Choroid plexus epithelial cell (primary cell): Measurements from ENCODE around the gene EXD3.

Experiments used
- DNase-seq: peaks from one replicate; pipeline ENCODE4 v3.0.0-alpha.2; 2010; ENCODE audit warnings: low read depth
- H3K4me3 ChIP-seq: 2 replicates; pipeline ENCODE4 v1.5.1; 2011; ENCODE audit warnings: low read depth, mild to moderate bottlenecking, control low read depth, low read length, moderate library complexity
- TF ChIP-seq, protein P1 (sequence below): conservative IDR thresholded peaks from 2 replicates; pipeline ENCODE4 v1.5.1; 2011; ENCODE audit warnings: low read depth, mild to moderate bottlenecking, control low read depth, inconsistent platforms, low read length, moderate library complexity

The EXD3 gene

DNA sequence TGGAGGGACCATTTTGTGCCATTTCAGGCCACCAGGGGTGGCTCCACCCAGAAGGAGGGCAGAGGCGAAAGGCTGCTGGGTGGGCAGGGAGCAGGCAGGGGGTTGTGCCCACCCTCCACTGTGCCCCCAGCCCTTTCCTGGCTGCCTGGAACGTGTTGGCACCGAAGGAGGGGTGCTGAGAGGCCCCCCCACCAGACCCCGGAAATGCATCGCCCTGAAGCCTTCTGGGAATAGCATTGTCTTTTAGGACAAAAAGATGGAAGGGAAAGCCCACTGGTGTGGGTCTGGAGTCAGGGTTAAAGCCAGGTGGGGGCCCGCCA, 5.3 kb upstream of the EXD3 start:
- TF ChIP-seq, protein P1, sequence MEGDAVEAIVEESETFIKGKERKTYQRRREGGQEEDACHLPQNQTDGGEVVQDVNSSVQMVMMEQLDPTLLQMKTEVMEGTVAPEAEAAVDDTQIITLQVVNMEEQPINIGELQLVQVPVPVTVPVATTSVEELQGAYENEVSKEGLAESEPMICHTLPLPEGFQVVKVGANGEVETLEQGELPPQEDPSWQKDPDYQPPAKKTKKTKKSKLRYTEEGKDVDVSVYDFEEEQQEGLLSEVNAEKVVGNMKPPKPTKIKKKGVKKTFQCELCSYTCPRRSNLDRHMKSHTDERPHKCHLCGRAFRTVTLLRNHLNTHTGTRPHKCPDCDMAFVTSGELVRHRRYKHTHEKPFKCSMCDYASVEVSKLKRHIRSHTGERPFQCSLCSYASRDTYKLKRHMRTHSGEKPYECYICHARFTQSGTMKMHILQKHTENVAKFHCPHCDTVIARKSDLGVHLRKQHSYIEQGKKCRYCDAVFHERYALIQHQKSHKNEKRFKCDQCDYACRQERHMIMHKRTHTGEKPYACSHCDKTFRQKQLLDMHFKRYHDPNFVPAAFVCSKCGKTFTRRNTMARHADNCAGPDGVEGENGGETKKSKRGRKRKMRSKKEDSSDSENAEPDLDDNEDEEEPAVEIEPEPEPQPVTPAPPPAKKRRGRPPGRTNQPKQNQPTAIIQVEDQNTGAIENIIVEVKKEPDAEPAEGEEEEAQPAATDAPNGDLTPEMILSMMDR = no peak
- no peak overlapping the region for H3K4me3 ChIP-seq

DNA sequence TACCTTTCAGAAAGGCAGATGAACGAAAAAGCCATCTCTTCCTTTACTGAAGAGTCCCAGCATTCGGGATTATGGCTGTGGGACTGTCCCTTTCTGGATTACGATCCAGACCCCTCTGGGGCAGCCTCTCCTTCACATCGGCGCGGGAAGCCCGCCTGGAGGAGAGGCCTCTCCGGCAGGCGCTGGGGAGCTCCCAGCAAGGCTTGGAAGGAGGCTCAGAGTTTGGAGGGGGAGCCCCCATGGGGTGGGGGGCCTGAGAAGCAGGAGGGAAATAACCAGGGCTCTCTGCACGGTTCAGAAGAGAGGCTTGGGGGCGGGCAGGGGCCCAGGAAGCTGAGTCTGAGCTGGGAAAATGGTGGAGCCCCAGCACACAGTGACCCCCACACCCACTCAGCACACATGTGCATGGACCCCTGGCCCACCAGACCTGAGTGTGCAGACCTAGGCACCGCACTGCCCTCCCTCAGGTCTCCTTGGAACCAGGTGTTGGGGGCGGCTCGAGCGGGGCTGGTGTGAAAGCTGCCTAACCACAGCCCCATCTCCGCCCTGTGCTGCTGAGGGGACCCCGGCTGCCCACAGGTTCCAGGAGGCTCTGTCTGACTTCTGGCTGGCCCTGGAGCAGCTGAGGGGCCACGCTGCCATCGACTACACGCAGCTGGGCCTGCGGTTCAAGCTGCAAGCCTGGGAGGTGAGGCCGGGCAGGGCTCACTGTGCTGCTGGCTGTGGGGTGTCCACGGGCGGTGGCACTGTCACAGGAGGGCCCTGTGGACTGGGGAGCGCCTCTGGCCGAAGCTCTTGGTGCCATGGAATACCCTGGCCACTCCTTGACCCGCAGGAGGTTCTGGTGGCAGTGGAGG, 4.7 kb upstream of the EXD3 start:
- DNase-seq = no peak
- H3K4me3 ChIP-seq = no peak overlapping the region
- TF ChIP-seq, protein P1 = no peak

More for the DNA sequence above, 5.3 kb upstream of the EXD3 start:
- DNase-seq = no peak

DNA sequence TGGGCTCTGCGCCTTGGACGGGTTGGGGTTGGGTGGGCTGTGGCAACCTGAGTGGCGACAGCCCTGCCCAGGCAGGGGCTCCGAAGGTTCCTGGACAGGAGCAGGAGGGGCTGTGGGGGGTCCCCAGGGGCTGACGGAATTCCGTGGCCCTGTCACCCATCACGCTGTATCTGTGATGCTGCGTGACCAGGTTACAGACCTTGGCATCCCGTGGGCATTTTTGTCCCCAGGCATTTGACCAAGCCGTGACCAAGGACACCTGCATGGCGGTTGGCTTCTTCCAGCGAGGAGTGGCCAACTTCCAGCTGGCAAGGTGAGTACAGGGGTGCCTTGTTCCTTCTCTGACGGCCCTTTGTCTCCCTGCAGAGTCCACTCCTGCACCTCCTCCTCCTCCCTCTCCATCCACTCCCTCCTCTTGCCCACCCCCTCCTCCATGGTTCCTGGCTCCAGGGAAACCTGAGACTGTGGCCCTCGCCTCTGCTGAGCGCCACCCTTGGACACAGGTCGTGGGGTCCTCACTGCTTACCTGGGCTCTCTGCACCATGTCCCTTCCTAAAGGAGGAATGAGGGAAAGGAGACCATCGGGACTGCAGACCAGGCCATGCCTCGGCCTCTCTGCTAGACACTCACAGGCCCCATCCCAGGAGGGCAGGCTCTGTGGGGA, 3.2 kb upstream of the EXD3 start:
- H3K4me3 ChIP-seq = no peak overlapping the region
- TF ChIP-seq, protein P1 = no peak
- no peak for DNase-seq

DNA sequence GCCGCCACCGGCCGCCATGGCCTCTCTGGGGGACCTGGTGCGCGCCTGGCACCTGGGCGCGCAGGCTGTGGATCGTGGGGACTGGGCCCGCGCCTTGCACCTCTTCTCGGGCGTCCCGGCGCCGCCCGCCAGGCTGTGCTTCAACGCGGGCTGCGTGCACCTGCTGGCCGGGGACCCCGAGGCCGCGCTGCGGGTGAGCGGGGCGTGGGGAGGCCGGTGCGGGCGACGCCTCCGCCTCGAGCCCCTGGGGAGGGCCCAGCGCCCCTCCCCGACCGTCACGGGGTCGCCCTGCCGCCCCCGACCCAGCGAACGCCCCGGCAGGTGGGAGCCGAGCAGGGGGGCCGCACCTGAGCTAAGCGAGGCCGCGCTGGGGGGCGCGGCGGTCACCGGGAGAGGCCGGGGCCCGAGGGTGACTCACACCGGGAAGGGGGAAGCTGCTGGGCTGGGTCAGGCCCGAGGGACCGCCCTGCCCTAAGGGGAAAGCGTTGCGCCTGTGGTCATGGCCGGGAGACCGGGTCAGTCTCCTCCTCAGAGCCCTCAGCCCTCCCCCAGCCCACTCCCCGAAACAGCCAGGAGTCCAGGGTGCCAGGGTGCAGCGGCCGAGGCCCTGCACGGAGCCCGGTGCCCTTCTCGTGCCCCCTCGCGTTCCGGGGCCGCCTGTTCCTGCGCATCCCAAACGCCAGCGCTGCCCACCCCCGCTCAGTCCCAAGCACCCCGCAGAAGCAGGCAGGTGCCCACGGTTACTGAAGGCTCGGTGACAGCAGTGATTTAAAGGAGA, 741 bp upstream of the EXD3 start:
- H3K4me3 ChIP-seq = peak overlapping the region; percentile 75
- TF ChIP-seq, protein P1 = no peak
- DNase-seq = no peak

DNA sequence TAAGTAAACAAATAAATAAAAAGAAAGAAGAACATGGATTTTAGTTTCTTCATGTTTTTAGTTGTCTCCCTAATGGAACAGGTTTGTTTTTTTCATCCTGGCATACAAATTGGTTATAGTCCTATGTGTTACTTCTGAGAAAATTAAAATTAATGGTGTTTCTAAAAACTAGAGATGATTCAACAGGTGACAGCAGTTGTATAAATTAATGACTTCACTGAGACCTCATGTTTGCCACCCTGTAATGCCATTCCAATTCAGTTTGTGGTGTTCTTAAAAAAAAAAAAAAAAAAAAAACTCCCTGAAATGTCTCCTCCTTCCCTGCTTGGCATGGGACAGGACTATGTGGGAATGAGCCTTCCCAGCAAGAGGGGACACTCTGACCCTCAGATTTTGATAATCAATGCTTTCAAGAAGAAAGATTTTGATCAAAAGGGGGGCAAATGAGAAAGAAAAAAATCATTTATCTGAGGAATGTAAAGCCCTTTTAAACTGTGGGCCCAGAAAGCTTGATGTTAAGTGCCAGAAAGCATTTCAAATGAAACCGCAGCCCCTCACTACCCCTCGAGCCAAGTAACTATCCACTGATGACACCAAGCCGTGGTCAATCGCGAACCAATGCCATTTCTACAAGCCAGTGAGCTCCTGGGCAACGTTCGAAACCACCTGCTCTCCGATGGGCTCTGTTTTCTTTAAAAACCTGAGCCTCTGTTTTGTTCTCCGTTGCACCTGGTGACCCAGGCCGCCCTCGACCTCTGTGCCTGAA, 941 bp downstream of the EXD3 start:
- H3K4me3 ChIP-seq = peak overlapping the region; percentile 75
- DNase-seq = no peak
- TF ChIP-seq, protein P1 = no peak

DNA sequence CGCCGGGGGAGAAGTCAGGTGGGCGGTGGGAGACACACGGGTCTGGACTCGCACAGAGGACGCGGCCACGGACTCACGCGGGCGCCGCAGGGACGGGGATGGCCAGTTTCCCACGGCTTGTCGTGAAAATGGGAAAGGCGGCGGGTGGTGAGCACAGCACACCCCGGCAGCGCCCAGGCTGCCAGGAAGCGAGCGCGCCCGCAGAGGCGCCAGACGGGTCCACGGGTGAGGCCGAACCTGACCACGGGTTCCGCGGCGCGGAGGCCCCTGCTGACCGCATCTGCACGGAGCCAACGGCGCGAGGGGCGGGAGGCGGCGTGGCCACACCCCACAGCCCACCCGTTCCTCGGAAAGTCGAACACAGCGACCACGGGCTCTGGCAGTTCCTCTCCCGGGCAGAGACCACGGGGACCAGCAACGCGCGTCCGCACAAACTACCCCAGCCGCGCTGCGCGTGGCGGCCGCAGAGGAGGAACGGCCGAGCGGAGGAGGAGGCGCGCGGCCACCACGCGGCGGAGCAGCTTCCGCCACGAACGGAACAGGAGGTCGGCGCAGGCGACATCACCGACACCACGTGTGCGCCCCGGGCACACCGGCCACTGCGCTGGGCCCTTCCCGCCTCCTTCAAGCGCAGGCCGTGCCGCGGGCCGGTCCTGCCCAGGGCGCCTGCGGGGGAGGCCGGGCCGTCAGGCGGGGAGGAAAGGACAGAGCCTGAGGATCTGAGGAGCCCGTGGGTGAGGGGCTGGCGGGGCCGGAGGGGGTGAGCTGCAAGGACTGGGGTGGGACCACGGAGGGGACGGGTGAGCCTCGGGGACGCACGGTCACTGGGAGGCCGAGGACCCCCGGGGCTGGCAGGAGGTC, 5.6 kb downstream of the EXD3 start:
- H3K4me3 ChIP-seq = peak overlapping the region; percentile 38
- TF ChIP-seq, protein P1 = no peak
- DNase-seq = no peak
